Measurements from ENCODE around the gene ZC3H18.
"Not testable (repeated sequence)": the region's sequence is repeated elsewhere in the genome, so short reads cannot be mapped to it uniquely, and the experiment has no call there.

ZC3H18 gene

GRCh38 chr16:88656291-88656980, 86.2 kb downstream of the ZC3H18 start:
- no peak for DNase-seq

- no peak for DNase-seq
Measured at GRCh38 chr16:88657371-88657770, 87.2 kb downstream of the ZC3H18 start.

- no peak for DNase-seq
Measured at GRCh38 chr16:88658714-88659113, 88.5 kb downstream of the ZC3H18 start.

GRCh38 chr16:88659160-88659559, 89.0 kb downstream of the ZC3H18 start:
- DNase-seq, result no peak

GRCh38 chr16:88661468-88661867, 91.3 kb downstream of the ZC3H18 start:
- no peak for DNase-seq

GRCh38 chr16:88662222-88662842, 92.1 kb downstream of the ZC3H18 start:
- DNase-seq, result no peak

GRCh38 chr16:88662843-88663606, 92.8 kb downstream of the ZC3H18 start, which contains the start of gene MVD:
Gene MVD (minus strand): TSS chr16:88663091. CDS start chr16:88663080, 11 bp downstream.
- peak; percentile 84 for DNase-seq

- no peak for DNase-seq
Measured at GRCh38 chr16:88665148-88665547, 94.9 kb downstream of the ZC3H18 start.

GRCh38 chr16:88665570-88665969, 95.4 kb downstream of the ZC3H18 start:
- DNase-seq, result no peak

GRCh38 chr16:88667461-88667860, 97.3 kb downstream of the ZC3H18 start:
- DNase-seq, result no peak

- not testable (repeated sequence) for DNase-seq
Measured at GRCh38 chr16:88669493-88669892, 99.3 kb downstream of the ZC3H18 start.

- DNase-seq, result no peak
Measured at GRCh38 chr16:88669980-88670379, 99.8 kb downstream of the ZC3H18 start.

- DNase-seq, result no peak
Measured at GRCh38 chr16:88671806-88672205, 101.6 kb downstream of the ZC3H18 start.

- no peak for DNase-seq
Measured at GRCh38 chr16:88672776-88673175, 102.6 kb downstream of the ZC3H18 start.

- no peak for DNase-seq
Measured at GRCh38 chr16:88673716-88674379, 103.6 kb downstream of the ZC3H18 start.

GRCh38 chr16:88676502-88677242, 106.5 kb downstream of the ZC3H18 start:
- DNase-seq, result no peak

- DNase-seq, result no peak
Measured at GRCh38 chr16:88677721-88678120, 107.5 kb downstream of the ZC3H18 start.

GRCh38 chr16:88678224-88678979, 108.2 kb downstream of the ZC3H18 start:
- no peak for DNase-seq

- no peak for DNase-seq
Measured at GRCh38 chr16:88680554-88681083, 110.4 kb downstream of the ZC3H18 start.

GRCh38 chr16:88681084-88681680, 111.0 kb downstream of the ZC3H18 start:
- DNase-seq, result no peak

Measured in NCI-H1048 (cell line).